ENCODE data around the gene GLG1.

- TF ChIP-seq EZH2 (IDR thresholded peaks at IDR 0.05; ENCODE audit: low read depth) = no peak
- no peak for TF ChIP-seq CTCF (conservative IDR thresholded peaks at IDR 0.05)
Measured at GRCh38 chr16:74522160-74522559, 84.8 kb downstream of the GLG1 start.

Data from PC-9 (cell line).